Chondrocyte (in vitro differentiated cells): Measurements from ENCODE around the gene MPND. TPM values are rescaled to one million over a fixed set of nuclear protein-coding genes. Genes with fewer than 3 reads are reported as not detected.

Source experiments
- DNase-seq: peaks from one replicate; pipeline ENCODE4 v3.0.0; 2021; ENCODE audit warnings: mixed read lengths, low spot score
- H3K27ac Mint-ChIP-seq: one replicate; pipeline ENCODE4 v1.8.0; 2021; ENCODE audit warnings: mild to moderate bottlenecking, moderate library complexity, mixed read lengths; ENCODE audit not compliant: unreplicated experiment
- H3K27me3 Mint-ChIP-seq: 2 replicates; pipeline ENCODE4 v1.8.0; 2021; ENCODE audit warnings: low read depth, mixed read lengths
- H3K36me3 Mint-ChIP-seq: 2 replicates; pipeline ENCODE4 v1.8.0; 2021; ENCODE audit warnings: low read depth, mixed read lengths
- H3K4me1 Mint-ChIP-seq: 2 replicates; pipeline ENCODE4 v1.8.0; 2021; ENCODE audit warnings: low read depth, mild to moderate bottlenecking, mixed read lengths
- H3K4me3 Mint-ChIP-seq: one replicate; pipeline ENCODE4 v1.8.0; 2021; ENCODE audit warnings: mild to moderate bottlenecking, moderate library complexity, mixed read lengths; ENCODE audit not compliant: unreplicated experiment
- H3K9me3 Mint-ChIP-seq: 2 replicates; pipeline ENCODE4 v1.8.0; 2021; ENCODE audit warnings: low read depth, mixed read lengths
- total RNA-seq: library from RNA; stranded (reverse); gene quantifications from 3 replicates; pipeline ENCODE4 v1.2.1, GENCODE V29; 2021
- TF ChIP-seq, protein P1 (sequence below): fragments of 200-600 bp; sonication (generic); IDR thresholded peaks from 2 replicates; pipeline ENCODE4 v1.5.0; 2021; ENCODE audit warnings: antibody characterized with exemption, mild to moderate bottlenecking, moderate library complexity

MPND gene
- total RNA-seq, 1 donor from 2014 or later, result 14.9 TPM

DNA sequence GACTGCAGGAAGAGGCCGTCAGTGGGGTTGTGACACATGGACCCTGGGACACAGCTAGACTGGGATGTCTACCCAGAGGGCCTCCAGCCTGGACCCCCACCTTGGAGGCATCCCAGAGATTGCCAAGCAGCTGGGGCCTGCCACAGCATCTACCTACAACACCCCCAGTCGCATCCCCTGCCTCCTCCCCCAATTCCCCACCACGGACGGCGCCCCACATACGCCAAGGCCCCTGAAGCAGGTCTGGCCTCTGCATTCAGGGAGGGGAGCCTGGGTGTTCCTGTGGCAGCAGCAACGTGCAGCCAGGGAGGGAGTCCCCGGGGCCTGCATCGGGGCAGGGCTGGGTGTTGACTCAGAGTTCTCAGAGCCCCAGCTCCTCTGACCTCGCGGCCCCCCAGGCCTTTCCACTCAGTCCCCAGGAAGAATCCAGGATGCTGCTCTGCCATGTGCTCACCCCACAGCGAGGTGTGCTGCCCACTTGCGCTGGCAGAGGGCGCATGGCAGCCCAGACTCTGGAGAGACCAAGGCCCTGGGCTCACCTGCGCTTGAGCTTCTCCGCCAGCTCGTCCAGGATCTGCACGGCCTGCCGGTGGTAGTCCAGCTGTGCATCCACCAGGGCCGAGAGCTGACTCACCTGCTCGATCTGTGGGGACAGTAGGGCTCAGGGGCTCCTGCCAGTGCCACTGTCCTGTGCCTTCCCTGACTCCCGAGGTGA is 19.6 kb downstream of the MPND start:
- Mint-ChIP-seq H3K4me3 (no peak overlapping the region), H3K27me3 (no peaks in the 10 kb centered on the region), H3K9me3 (no peaks in the 10 kb centered on the region), H3K36me3 (peaks cover 5% of the 10 kb centered on the region), H3K27ac (no peak overlapping the region), H3K4me1 (peaks cover 10% of the 10 kb centered on the region)
- TF ChIP-seq, protein P1, sequence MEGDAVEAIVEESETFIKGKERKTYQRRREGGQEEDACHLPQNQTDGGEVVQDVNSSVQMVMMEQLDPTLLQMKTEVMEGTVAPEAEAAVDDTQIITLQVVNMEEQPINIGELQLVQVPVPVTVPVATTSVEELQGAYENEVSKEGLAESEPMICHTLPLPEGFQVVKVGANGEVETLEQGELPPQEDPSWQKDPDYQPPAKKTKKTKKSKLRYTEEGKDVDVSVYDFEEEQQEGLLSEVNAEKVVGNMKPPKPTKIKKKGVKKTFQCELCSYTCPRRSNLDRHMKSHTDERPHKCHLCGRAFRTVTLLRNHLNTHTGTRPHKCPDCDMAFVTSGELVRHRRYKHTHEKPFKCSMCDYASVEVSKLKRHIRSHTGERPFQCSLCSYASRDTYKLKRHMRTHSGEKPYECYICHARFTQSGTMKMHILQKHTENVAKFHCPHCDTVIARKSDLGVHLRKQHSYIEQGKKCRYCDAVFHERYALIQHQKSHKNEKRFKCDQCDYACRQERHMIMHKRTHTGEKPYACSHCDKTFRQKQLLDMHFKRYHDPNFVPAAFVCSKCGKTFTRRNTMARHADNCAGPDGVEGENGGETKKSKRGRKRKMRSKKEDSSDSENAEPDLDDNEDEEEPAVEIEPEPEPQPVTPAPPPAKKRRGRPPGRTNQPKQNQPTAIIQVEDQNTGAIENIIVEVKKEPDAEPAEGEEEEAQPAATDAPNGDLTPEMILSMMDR, result peak; percentile 58
- peak; percentile 85 for DNase-seq

DNA sequence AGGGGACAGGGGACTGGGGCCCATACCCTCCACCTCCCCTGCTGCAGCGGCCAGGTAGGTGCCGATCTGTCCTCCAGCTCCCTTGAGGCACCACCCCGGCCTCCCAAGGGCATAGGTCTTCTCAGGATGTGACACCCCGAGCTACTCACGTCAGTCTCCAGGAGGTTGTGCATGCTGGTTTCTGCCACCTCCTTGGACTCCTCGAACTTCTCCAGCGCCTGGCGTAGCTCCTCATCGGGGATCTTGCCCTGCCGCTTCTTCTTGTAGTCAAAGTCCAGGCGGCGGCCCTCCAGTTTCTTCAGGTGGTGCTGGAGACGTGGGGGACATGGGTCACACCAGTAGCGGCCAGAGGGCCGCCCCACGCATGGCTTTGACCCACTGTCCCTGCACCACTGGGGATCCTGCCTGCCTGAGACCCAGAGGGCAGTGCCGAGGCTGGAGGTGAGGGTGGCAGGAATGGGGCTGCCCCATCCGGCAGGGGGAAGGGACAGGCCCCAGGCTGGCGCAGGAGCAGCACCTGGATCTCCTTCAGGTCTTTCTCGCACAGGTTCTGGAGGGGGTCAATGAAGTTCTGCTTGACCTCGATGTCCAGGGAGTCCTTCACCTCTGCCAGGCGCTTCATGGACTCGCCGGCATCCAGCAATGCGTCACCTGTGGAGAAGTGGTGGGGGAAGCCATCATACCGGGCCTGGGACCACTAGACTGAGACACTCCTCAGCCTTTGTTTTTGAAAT is 20.4 kb downstream of the MPND start:
- peaks cover 17% of the 10 kb centered on the region for H3K4me1 Mint-ChIP-seq
- H3K36me3 Mint-ChIP-seq, result peaks cover 5% of the 10 kb centered on the region
- no peak overlapping the region for H3K4me3 Mint-ChIP-seq
- peak; percentile 87 for DNase-seq
- H3K9me3 Mint-ChIP-seq, result no peaks in the 10 kb centered on the region
- TF ChIP-seq, protein P1, result no peak
- H3K27me3 Mint-ChIP-seq, result no peaks in the 10 kb centered on the region
- H3K27ac Mint-ChIP-seq, result no peak overlapping the region

DNA sequence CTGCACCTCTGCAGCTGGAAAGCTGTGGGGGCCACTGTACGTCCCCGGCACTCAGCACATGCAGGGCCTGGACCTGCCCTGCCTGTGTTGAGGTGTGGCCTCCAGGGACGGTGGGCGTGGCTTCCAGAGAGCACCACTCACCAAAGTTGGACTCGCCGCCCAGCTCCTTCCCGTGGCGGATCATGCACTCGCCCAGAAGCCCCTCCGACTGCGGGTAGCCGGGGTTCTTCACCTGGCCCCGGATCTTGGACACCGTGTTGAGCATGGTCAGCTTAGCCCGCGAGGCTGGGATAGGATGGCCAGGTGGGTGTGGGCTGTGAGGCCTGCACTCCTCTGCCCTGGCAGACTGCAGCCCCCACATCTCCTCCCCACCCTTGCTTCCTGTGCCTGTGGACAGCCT is 22.0 kb downstream of the MPND start:
- H3K4me1 Mint-ChIP-seq, result peaks cover 24% of the 10 kb centered on the region
- no peaks in the 10 kb centered on the region for H3K27me3 Mint-ChIP-seq
- peak; percentile 90 for DNase-seq
- TF ChIP-seq, protein P1, result no peak
- H3K9me3 Mint-ChIP-seq, result no peaks in the 10 kb centered on the region
- H3K27ac Mint-ChIP-seq, result no peak overlapping the region
- H3K4me3 Mint-ChIP-seq, result no peak overlapping the region
- H3K36me3 Mint-ChIP-seq, result peaks cover 5% of the 10 kb centered on the region

GRCh38 chr19:4365791-4366665 is 22.7 kb downstream of the MPND start:
- peak; percentile 68 for DNase-seq
- Mint-ChIP-seq H3K4me1 (peaks cover 25% of the 10 kb centered on the region), H3K4me3 (no peak overlapping the region), H3K36me3 (peaks cover 3% of the 10 kb centered on the region), H3K27me3 (no peaks in the 10 kb centered on the region), H3K27ac (no peak overlapping the region), H3K9me3 (no peaks in the 10 kb centered on the region)
- TF ChIP-seq, protein P1, result no peak
